B cell (primary cell): ENCODE data around the gene CTCFL.

ENCODE experiments used
- EZH2 ChIP-seq: IDR thresholded peaks from 2 replicates; pipeline ENCODE4 v1.6.1; 2012; ENCODE audit warnings: borderline replicate concordance, low read depth, mild to moderate bottlenecking, moderate library complexity, low read length; ENCODE audit not compliant: insufficient read depth, poor library complexity, severe bottlenecking
- TF ChIP-seq, protein P1 (sequence below): fragments of 200-600 bp; IDR thresholded peaks from one replicate; pipeline ENCODE4 v1.8.0; 2022; ENCODE audit warnings: antibody characterized with exemption, mild to moderate bottlenecking

GRCh38 chr20:57459278-57459677, 65.7 kb downstream of the CTCFL start:
- TF ChIP-seq, protein P1, sequence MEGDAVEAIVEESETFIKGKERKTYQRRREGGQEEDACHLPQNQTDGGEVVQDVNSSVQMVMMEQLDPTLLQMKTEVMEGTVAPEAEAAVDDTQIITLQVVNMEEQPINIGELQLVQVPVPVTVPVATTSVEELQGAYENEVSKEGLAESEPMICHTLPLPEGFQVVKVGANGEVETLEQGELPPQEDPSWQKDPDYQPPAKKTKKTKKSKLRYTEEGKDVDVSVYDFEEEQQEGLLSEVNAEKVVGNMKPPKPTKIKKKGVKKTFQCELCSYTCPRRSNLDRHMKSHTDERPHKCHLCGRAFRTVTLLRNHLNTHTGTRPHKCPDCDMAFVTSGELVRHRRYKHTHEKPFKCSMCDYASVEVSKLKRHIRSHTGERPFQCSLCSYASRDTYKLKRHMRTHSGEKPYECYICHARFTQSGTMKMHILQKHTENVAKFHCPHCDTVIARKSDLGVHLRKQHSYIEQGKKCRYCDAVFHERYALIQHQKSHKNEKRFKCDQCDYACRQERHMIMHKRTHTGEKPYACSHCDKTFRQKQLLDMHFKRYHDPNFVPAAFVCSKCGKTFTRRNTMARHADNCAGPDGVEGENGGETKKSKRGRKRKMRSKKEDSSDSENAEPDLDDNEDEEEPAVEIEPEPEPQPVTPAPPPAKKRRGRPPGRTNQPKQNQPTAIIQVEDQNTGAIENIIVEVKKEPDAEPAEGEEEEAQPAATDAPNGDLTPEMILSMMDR, result no peak
- no peak for TF ChIP-seq EZH2
